ENCODE measurements around the gene IRF2BPL. TPM values are rescaled to one million over a fixed set of nuclear protein-coding genes. Genes with fewer than 3 reads are reported as not detected.
A peak's percentile ranks its signal among the peaks of the same experiment; 100 is the strongest.

Gene IRF2BPL
- total and polyA plus RNA-seq, 2 of the 4 experiments (the other 2 are of a cell fraction), result 6.3 to 14.5 TPM

DNA sequence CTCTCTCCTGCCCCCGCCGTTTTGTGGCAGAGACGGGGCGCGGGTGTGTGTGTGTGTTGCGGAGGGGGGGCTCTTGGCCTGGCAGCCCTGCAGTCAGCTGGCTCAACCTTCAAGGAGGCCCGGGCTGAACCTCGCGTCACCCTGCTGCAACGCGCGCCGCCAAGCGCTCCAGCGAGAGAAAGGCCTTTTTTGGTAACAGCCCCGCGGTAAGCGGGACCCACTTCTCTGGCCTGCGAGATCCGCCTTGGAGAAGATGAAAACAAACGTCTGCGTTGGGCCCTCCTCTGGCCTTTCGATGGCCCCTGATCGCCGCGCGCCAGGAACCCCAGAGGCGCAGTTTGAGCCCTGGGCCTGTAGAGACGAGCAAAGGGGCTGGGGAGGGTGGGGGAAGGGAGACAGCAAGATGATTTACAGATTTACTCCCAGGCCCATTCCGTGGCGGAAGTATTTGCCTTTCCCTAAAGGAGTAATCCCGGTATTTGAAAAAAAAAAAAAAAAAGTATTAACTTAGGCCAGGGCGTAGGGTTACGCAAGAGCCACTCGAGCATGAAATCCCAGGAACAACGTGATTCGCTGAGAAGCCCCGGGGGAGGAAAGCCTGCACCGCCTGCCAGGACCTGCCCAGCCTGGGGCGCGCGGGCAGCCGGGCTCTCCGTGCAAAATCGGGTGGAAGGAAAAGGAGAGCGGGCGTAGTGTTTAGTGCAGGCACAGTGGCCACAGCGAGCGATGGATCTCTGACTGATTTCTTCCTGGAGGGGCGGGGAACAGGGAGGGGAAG, 4.5 kb upstream of the IRF2BPL start:
- peak overlapping the region; percentile 87 for H3K9ac ChIP-seq (ENCODE audit: low read depth, low read length)
- POLR2A ChIA-PET (ENCODE audit: unreplicated experiment), result interaction anchor here (0.6 to 1.9 kb wide), 6 partner anchors 10 to 551 kb away, joined by 3 to 8 read pairs (median 6); no protein-coding TSS in a partner anchor
- dilution Hi-C loops (cut with HindIII; ENCODE audit: low sequenced_read_pairs, unreplicated experiment) (no loop called here), in situ Hi-C loops (cut with MboI; ENCODE audit: low sequenced_read_pairs) (loop anchor here (25.0 kb wide), 1 partner anchor 1746 kb away; the partner anchor contains the start of gene FOS), intact Hi-C loops (cut with micrococcal nuclease) (loop anchor here (1.0 kb wide), 1 partner anchor 9 kb away; no protein-coding TSS in a partner anchor)
- ATAC-seq (ENCODE audit: low read depth) (peak; percentile 43), DNase-seq (peak; percentile 98)
- H3K9me1 ChIP-seq (ENCODE audit: insufficient read depth, low read length), result peaks cover 6% of the 10 kb centered on the region
- WGBS, 2 experiments (ENCODE audit: extremely low coverage in 2 of 2, insufficient read length in 1 of 2), result 0% methylated on average over 20 of the region's 50 CpGs; no CpG with 5 or more reads in 1 of the 2 experiments
- H2BK120ac ChIP-seq (ENCODE audit: low read depth, low read length), result peak overlapping the region; percentile 99
- peak overlapping the region; percentile 99 for H2AK9ac ChIP-seq (replicated peaks; ENCODE audit: low read depth, low read length, poor library complexity)
- peak overlapping the region; percentile 89 for H2AK5ac ChIP-seq (ENCODE audit: low read depth, low read length)
- H3K4me1 ChIP-seq (ENCODE audit: control insufficient read depth, insufficient read depth, low read length), result peaks cover 28% of the 10 kb centered on the region
- peak overlapping the region; percentile 82 for H2BK20ac ChIP-seq (ENCODE audit: low read depth, low read length)
- H4K20me1 ChIP-seq (ENCODE audit: insufficient read depth, low read length), result 0 out of 2 replicates have a peak, but pooled peaks cover 3% of the 10 kb centered on the region
- peak overlapping the region; percentile 96 for H4K5ac ChIP-seq (ENCODE audit: low read depth, low read length)
- peak overlapping the region; percentile 86 for H2AFZ ChIP-seq (replicated peaks; ENCODE audit: low read length, poor library complexity)
- H3K56ac ChIP-seq (ENCODE audit: extremely low read depth, insufficient read depth, low read length), result peak overlapping the region; percentile 97
- peak overlapping the region; percentile 98 for H3K18ac ChIP-seq (ENCODE audit: low read depth, low read length)
- H3K4ac ChIP-seq (ENCODE audit: low read depth, low read length), result peak overlapping the region; percentile 95
- H4K8ac ChIP-seq (ENCODE audit: low read depth in 2 of 2, low read length in 2 of 2), result peak overlapping the region; percentile 71 to 91
- H3K36me3 ChIP-seq (ENCODE audit: control insufficient read depth, insufficient read depth, low read length), result no peaks in the 10 kb centered on the region
- H3K9me3 ChIP-seq (ENCODE audit: control insufficient read depth, insufficient read depth, low read length), result no peaks in the 10 kb centered on the region
- peak overlapping the region; percentile 96 for H3K14ac ChIP-seq (replicated peaks; ENCODE audit: low read depth, low read length)
- no peaks in the 10 kb centered on the region for H3K27me3 ChIP-seq (ENCODE audit: control insufficient read depth, insufficient read depth, low read length)
- peak overlapping the region; percentile 95; the same call in 2 of the 3 replicates for H2BK15ac ChIP-seq (ENCODE audit: low read depth, low read length)
- H2BK5ac ChIP-seq (ENCODE audit: low read depth, low read length, poor library complexity, severe bottlenecking), result peak overlapping the region; percentile 99
- peak overlapping the region; percentile 98 for H3K23ac ChIP-seq (ENCODE audit: low read depth, low read length)
- peak overlapping the region; percentile 98 for H4K91ac ChIP-seq (ENCODE audit: insufficient read depth, low read depth, low read length)
- peak overlapping the region; percentile 80 for H3K4me2 ChIP-seq (ENCODE audit: low read depth, low read length)
- peaks cover 7 to 54% of the 10 kb centered on the region in 2 experiments; a peak in 2 of 4 replicates for H3K79me1 ChIP-seq (ENCODE audit: low read depth in 1 of 2, low read length in 2 of 2)
- H3K27ac ChIP-seq (ENCODE audit: insufficient read depth, low read length), result peak overlapping the region; percentile 99
- H3K4me3 ChIP-seq (ENCODE audit: insufficient read depth, low read depth, low read length), result peak overlapping the region; percentile 39
- BruUV-seq (replicated peaks), result no TSS peak
- CTCF ChIA-PET, result no interaction called here
- TF ChIP-seq CHD1 (IDR thresholded peaks at IDR 0.05; ENCODE audit: low read depth, low read length) (no peak), ELK1 (IDR thresholded peaks at IDR 0.05; ENCODE audit: borderline replicate concordance, low read depth, low read length) (no peak), CTCF (conservative IDR thresholded peaks at IDR 0.05; ENCODE audit: low read depth, low read length) (0 out of 2 replicates have a peak, but pooled peaks have one; percentile 16), BHLHE40 (IDR thresholded peaks at IDR 0.05; ENCODE audit: low read depth, low read length) (no peak), FOS (IDR thresholded peaks at IDR 0.05; ENCODE audit: low read depth, low read length) (no peak), RFX5 (IDR thresholded peaks at IDR 0.05; ENCODE audit: low read depth, low read length) (no peak), USF2 (IDR thresholded peaks at IDR 0.05; ENCODE audit: low read depth, low read length) (no peak), SMC3 (IDR thresholded peaks at IDR 0.05; ENCODE audit: low read depth, low read length) (peak; percentile 2; the same call in 1 of the 2 replicates), NFE2L2 (IDR thresholded peaks at IDR 0.05; ENCODE audit: low read depth, low read length) (no peak), POLR2A (IDR thresholded peaks at IDR 0.05; ENCODE audit: low read depth, low read length) (peak; percentile 83), RAD21 (IDR thresholded peaks at IDR 0.05; ENCODE audit: low read length) (peak; percentile 21), MAZ (IDR thresholded peaks at IDR 0.05; ENCODE audit: borderline replicate concordance, low read depth, low read length) (peak; percentile 87; the same call in 1 of the 2 replicates), RCOR1 (IDR thresholded peaks at IDR 0.05; ENCODE audit: insufficient replicate concordance, low read length) (peak; percentile 5)

Measured in IMR-90 (cell line).